CD8-positive, alpha-beta memory T cell (primary cell): ENCODE measurements around the gene XPO1. TPM values are rescaled to one million over a fixed set of nuclear protein-coding genes. Genes with fewer than 3 reads are reported as not detected.
"Not testable (repeated sequence)": the region's sequence is repeated elsewhere in the genome, so short reads cannot be mapped to it uniquely, and the experiment has no call there.

Experiments
- CTCF ChIA-PET: fragments of 350-600 bp; sonication (Branson Sonifier 250); formaldehyde crosslinking; loops from one replicate; lab custom pipeline; 2021; ENCODE audit warnings: antibody characterized with exemption; lab: Charles Lee
- POLR2A ChIA-PET: fragments of 350-600 bp; sonication (Branson Sonifier 250); formaldehyde crosslinking; loops from one replicate; lab custom pipeline; 2021; ENCODE audit warnings: antibody characterized with exemption; lab: Charles Lee
- DNase-seq, 5 donors: peaks; one replicate each; pipeline versions ENCODE4 v3.0.0 to v3.0.0-alpha.2; 2020 to 2022; ENCODE audit warnings: mixed read lengths in 1 of 5
- H3K27ac ChIP-seq: one replicate; pipeline ENCODE4 v1.7.0; 2013; ENCODE audit warnings: low read depth, mild to moderate bottlenecking, low read length, moderate library complexity
- H3K27me3 ChIP-seq: 2 replicates; pipeline ENCODE4 v1.7.0; 2013; ENCODE audit warnings: low read length, mild to moderate bottlenecking; ENCODE audit not compliant: insufficient read depth, poor library complexity, severe bottlenecking
- H3K36me3 ChIP-seq: 2 replicates; pipeline ENCODE4 v1.7.0; 2013; ENCODE audit warnings: mild to moderate bottlenecking, low read length, moderate library complexity; ENCODE audit not compliant: insufficient read depth
- H3K4me1 ChIP-seq: 2 replicates; pipeline ENCODE4 v1.7.0; 2013; ENCODE audit warnings: mild to moderate bottlenecking, low read length, moderate library complexity; ENCODE audit not compliant: insufficient read depth
- H3K4me3 ChIP-seq: 2 replicates; pipeline ENCODE4 v1.7.0; 2013; ENCODE audit warnings: mild to moderate bottlenecking, low read length
- H3K9me3 ChIP-seq: 2 replicates; pipeline ENCODE4 v1.7.0; 2013; ENCODE audit warnings: mild to moderate bottlenecking, low read length
- H3K27ac Mint-ChIP-seq, 8 donors: one replicate each; pipeline ENCODE4 v1.8.0; 2020 to 2021; ENCODE audit warnings: mixed read lengths in 8 of 8, mild to moderate bottlenecking in 6 of 8, inconsistent platforms in 3 of 8, moderate library complexity in 3 of 8
- H3K27me3 Mint-ChIP-seq, 2 donors: one replicate each; pipeline ENCODE4 v1.8.0; 2020 to 2021; ENCODE audit warnings: mixed read lengths in 2 of 2, mild to moderate bottlenecking in 1 of 2, moderate library complexity in 1 of 2
- H3K36me3 Mint-ChIP-seq, 3 donors: one replicate each; pipeline ENCODE4 v1.8.0; 2020 to 2021; ENCODE audit warnings: mixed read lengths in 3 of 3, inconsistent platforms in 1 of 3, mild to moderate bottlenecking in 1 of 3
- H3K4me1 Mint-ChIP-seq, 3 donors: one replicate each; pipeline ENCODE4 v1.8.0; 2020 to 2021; ENCODE audit warnings: mixed read lengths in 3 of 3, inconsistent platforms in 1 of 3, mild to moderate bottlenecking in 1 of 3
- H3K4me3 Mint-ChIP-seq, 7 donors: one replicate each; pipeline ENCODE4 v1.8.0; 2020 to 2021; ENCODE audit warnings: mixed read lengths in 7 of 7, mild to moderate bottlenecking in 6 of 7, moderate library complexity in 4 of 7, inconsistent platforms in 2 of 7
- H3K9me3 Mint-ChIP-seq, 5 donors: one replicate each; pipeline ENCODE4 v1.8.0; 2020 to 2022; ENCODE audit warnings: mixed read lengths in 5 of 5, mild to moderate bottlenecking in 3 of 5, moderate library complexity in 2 of 5, inconsistent platforms in 1 of 5
- polyA plus RNA-seq: library from polyadenylated mRNA; unstranded; fragments of 300-500 nt; fragmentation: Illumina TruSeq; gene quantifications from one replicate; pipeline ENCODE4 v1.2.3, GENCODE V29; 2021
- total RNA-seq, 2 experiments: library from RNA; stranded (reverse); gene quantifications; one replicate each; pipeline ENCODE4 v1.2.3, GENCODE V29; 2021

XPO1 gene
- total and polyA plus RNA-seq, 3 experiments from 2014 or later, result 42.3 to 217 (median 207) TPM

DNA sequence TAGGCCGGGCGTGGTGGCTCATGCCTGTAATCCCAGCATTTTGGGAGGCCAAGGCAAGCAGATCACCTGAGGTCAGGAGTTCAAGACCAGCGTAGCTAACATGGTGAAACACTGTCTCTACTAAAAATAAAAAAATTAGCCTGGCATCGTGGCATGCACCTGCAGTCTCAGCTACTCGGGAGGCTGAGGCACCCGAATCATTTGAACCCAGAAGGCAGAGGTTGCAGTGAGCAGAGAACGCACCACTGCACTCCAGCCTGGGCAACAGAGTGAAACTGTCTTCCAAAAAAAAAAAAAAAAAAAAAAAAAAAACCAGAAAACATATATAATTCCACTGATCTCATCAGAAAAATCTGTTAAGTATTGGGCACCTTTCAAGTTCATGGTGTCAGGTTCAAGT, 91.2 kb downstream of the XPO1 start:
- peaks cover 61 to 84% (median 74%) of the 10 kb centered on the region in 3 donors for H3K4me1 Mint-ChIP-seq
- H3K27ac Mint-ChIP-seq, result peak overlapping the region in 2 of 8 donors; percentile 17 to 51
- H3K27me3 Mint-ChIP-seq, H3K27ac ChIP-seq, DNase-seq, H3K9me3 ChIP-seq, H3K27me3 ChIP-seq, H3K36me3 ChIP-seq, H3K4me1 ChIP-seq, POLR2A ChIA-PET, H3K9me3 Mint-ChIP-seq, H3K4me3 ChIP-seq, H3K4me3 Mint-ChIP-seq: not testable (repeated sequence)
- CTCF ChIA-PET, result interaction anchor here (0.6 kb wide), 1 partner anchor 65 kb away, joined by 3 read pairs; no protein-coding TSS in a partner anchor
- H3K36me3 Mint-ChIP-seq, result peaks cover 0 to 25% (median 16%) of the 10 kb centered on the region in 3 donors

- Mint-ChIP-seq H3K27me3 (no peaks in the 10 kb centered on the region), H3K4me1 (peaks cover 59 to 83% (median 68%) of the 10 kb centered on the region in 3 donors), H3K9me3 (no peaks in the 10 kb centered on the region), H3K36me3 (peaks cover 0 to 27% (median 11%) of the 10 kb centered on the region in 3 donors), H3K27ac (peak overlapping the region in 3 of 8 donors; percentile 0 to 29 (median 10)), H3K4me3 (peak overlapping the region in 3 of 7 donors; percentile 1 to 7 (median 3))
- ChIA-PET CTCF (interaction anchor here (1.8 kb wide), 2 partner anchors 17 to 24 kb away, joined by 4 to 6 read pairs; no protein-coding TSS in a partner anchor), POLR2A (no interaction called here)
- H3K4me1 ChIP-seq, result peaks cover 20% of the 10 kb centered on the region
- H3K9me3 ChIP-seq, result no peaks in the 10 kb centered on the region
- H3K4me3 ChIP-seq, result no peak overlapping the region
- no peaks in the 10 kb centered on the region for H3K36me3 ChIP-seq
- no peak for DNase-seq
- no peaks in the 10 kb centered on the region for H3K27me3 ChIP-seq
- H3K27ac ChIP-seq, result no peak overlapping the region
Measured at GRCh38 chr2:61443342-61444041, 94.7 kb downstream of the XPO1 start.

- H3K4me1 ChIP-seq, result peaks cover 44% of the 10 kb centered on the region
- peaks cover 4 to 15% (median 9%) of the 10 kb centered on the region in 5 donors for H3K9me3 Mint-ChIP-seq
- H3K4me3 ChIP-seq, result no peak overlapping the region
- no peaks in the 10 kb centered on the region for H3K27me3 ChIP-seq
- H3K36me3 ChIP-seq, result no peaks in the 10 kb centered on the region
- peaks cover 10 to 23% (median 13%) of the 10 kb centered on the region in 3 donors for H3K36me3 Mint-ChIP-seq
- POLR2A ChIA-PET, result interaction anchor here (1.1 kb wide), 1 partner anchor 28 kb away, joined by 3 read pairs; no protein-coding TSS in a partner anchor
- H3K27me3 Mint-ChIP-seq, result no peaks in the 10 kb centered on the region
- CTCF ChIA-PET, result interaction anchor here (1.1 kb wide), 1 partner anchor 13 kb away, joined by 3 read pairs; no protein-coding TSS in a partner anchor
- DNase-seq, result peak in 2 of 5 donors; percentile 8 to 10
- peak overlapping the region in 6 of 7 donors; percentile 31 to 69 (median 42) for H3K4me3 Mint-ChIP-seq
- H3K27ac Mint-ChIP-seq, result peak overlapping the region; percentile 41 to 83 (median 78)
- H3K4me1 Mint-ChIP-seq, result peaks cover 69 to 84% (median 80%) of the 10 kb centered on the region in 3 donors
- no peaks in the 10 kb centered on the region for H3K9me3 ChIP-seq
- no peak overlapping the region for H3K27ac ChIP-seq
Measured at GRCh38 chr2:61439241-61440002, 98.7 kb downstream of the XPO1 start.

- no peaks in the 10 kb centered on the region for H3K27me3 Mint-ChIP-seq
- H3K4me3 ChIP-seq, result no peak overlapping the region
- H3K36me3 Mint-ChIP-seq, result peaks cover 10 to 19% (median 13%) of the 10 kb centered on the region in 3 donors
- H3K9me3 Mint-ChIP-seq, result peaks cover 4 to 15% (median 9%) of the 10 kb centered on the region in 5 donors
- H3K36me3 ChIP-seq, result no peaks in the 10 kb centered on the region
- H3K4me3 Mint-ChIP-seq, result peak overlapping the region in 3 of 7 donors; percentile 4 to 20 (median 6)
- H3K27ac ChIP-seq, result no peak overlapping the region
- no peak for DNase-seq
- POLR2A ChIA-PET, result interaction anchor here (1.1 kb wide), 1 partner anchor 29 kb away, joined by 3 read pairs; no protein-coding TSS in a partner anchor
- H3K4me1 ChIP-seq, result peaks cover 49% of the 10 kb centered on the region
- H3K27ac Mint-ChIP-seq, result peak overlapping the region in 7 of 8 donors; percentile 25 to 83 (median 68)
- CTCF ChIA-PET, result interaction anchor here (1.1 kb wide), 1 partner anchor 12 kb away, joined by 3 read pairs; no protein-coding TSS in a partner anchor
- no peaks in the 10 kb centered on the region for H3K9me3 ChIP-seq
- peaks cover 72 to 85% (median 80%) of the 10 kb centered on the region in 3 donors for H3K4me1 Mint-ChIP-seq
- H3K27me3 ChIP-seq, result no peaks in the 10 kb centered on the region
Measured at GRCh38 chr2:61438670-61439069, 99.5 kb downstream of the XPO1 start.

DNA sequence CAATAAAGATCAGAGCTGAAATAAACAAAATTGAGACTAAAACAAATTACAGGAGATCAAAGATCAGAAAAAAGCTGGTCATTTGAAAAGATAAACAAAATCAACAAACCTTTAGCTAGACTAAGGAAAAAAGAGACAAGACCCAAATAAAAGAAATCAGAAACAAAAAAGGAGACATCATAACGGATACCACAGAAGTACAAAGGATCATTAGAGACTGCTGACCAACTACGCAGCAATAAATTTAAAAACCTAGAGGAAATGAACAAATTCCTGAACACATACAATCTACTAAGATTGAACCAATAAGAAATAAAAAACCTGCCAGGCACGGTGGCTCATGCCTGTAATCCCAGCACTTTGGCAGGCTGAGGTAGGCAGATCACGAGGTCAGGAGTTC, 101.0 kb downstream of the XPO1 start:
- POLR2A ChIA-PET, result interaction anchor here (0.6 kb wide), 1 partner anchor 29 kb away, joined by 3 read pairs; no protein-coding TSS in a partner anchor
- peaks cover 44% of the 10 kb centered on the region for H3K4me1 ChIP-seq

DNA sequence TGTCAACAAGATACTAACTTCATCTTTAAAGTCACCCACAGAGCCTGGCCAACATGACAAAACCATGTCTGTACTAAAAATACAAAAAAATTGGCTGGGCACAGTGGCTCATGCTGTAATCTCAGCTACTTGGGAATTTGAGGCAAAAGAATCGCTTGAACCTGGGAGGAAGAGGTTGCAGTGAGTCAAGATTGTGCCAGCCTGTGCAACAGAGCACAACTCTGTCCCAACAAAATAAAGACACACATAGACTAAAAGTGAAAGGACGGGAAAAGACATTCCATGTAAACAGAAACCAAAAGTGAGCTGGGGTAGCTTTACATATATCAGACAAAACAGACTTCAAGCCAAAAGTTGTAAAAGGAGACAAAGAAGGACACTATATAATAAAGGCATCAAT, 102.1 kb downstream of the XPO1 start:
- peak overlapping the region in 5 of 7 donors; percentile 1 to 43 (median 25) for H3K4me3 Mint-ChIP-seq

More for the DNA sequence above, 101.0 kb downstream of the XPO1 start:
- peaks cover 4 to 15% (median 9%) of the 10 kb centered on the region in 5 donors for H3K9me3 Mint-ChIP-seq
- peak overlapping the region in 2 of 7 donors; percentile 12 to 42 for H3K4me3 Mint-ChIP-seq
- no peaks in the 10 kb centered on the region for H3K27me3 Mint-ChIP-seq
- Histone ChIP-seq H3K27ac (no peak overlapping the region), H3K36me3 (no peaks in the 10 kb centered on the region), H3K4me3 (no peak overlapping the region), H3K9me3 (no peaks in the 10 kb centered on the region), H3K27me3 (no peaks in the 10 kb centered on the region)
- CTCF ChIA-PET, result interaction anchor here (1.4 kb wide), 2 partner anchors 10 to 15 kb away, joined by 3 read pairs; no protein-coding TSS in a partner anchor
- peaks cover 66 to 83% (median 77%) of the 10 kb centered on the region in 3 donors for H3K4me1 Mint-ChIP-seq
- DNase-seq, result no peak
- peak overlapping the region in 6 of 8 donors; percentile 7 to 75 (median 34) for H3K27ac Mint-ChIP-seq
- peaks cover 6 to 16% (median 10%) of the 10 kb centered on the region in 3 donors for H3K36me3 Mint-ChIP-seq

GRCh38 chr2:61435291-61435690, 102.9 kb downstream of the XPO1 start:
- Mint-ChIP-seq H3K9me3 (peaks cover 4 to 15% (median 9%) of the 10 kb centered on the region in 5 donors), H3K36me3 (peaks cover 6 to 16% (median 10%) of the 10 kb centered on the region in 3 donors), H3K27ac (peak overlapping the region in 3 of 8 donors; percentile 23 to 37 (median 32)), H3K4me1 (peaks cover 61 to 79% (median 79%) of the 10 kb centered on the region in 3 donors), H3K4me3 (peak overlapping the region in 4 of 7 donors; percentile 15 to 61 (median 18)), H3K27me3 (no peaks in the 10 kb centered on the region)
- no peak for DNase-seq
- no peak overlapping the region for H3K4me3 ChIP-seq
- ChIA-PET CTCF (no interaction called here), POLR2A (interaction anchor here (0.7 kb wide), 1 partner anchor 223 kb away, joined by 3 read pairs; no protein-coding TSS in a partner anchor)
- no peak overlapping the region for H3K27ac ChIP-seq
- peaks cover 44% of the 10 kb centered on the region for H3K4me1 ChIP-seq
- H3K9me3 ChIP-seq, result no peaks in the 10 kb centered on the region
- no peaks in the 10 kb centered on the region for H3K36me3 ChIP-seq
- H3K27me3 ChIP-seq, result no peaks in the 10 kb centered on the region

More for the DNA sequence above, 102.1 kb downstream of the XPO1 start:
- Histone ChIP-seq H3K4me1 (peaks cover 44% of the 10 kb centered on the region), H3K27me3 (no peaks in the 10 kb centered on the region), H3K27ac (no peak overlapping the region), H3K9me3 (no peaks in the 10 kb centered on the region), H3K36me3 (no peaks in the 10 kb centered on the region), H3K4me3 (no peak overlapping the region)
- Mint-ChIP-seq H3K4me1 (peaks cover 56 to 73% (median 71%) of the 10 kb centered on the region in 3 donors), H3K9me3 (peaks cover 4 to 15% (median 9%) of the 10 kb centered on the region in 5 donors), H3K27me3 (no peaks in the 10 kb centered on the region), H3K27ac (peak overlapping the region in 4 of 8 donors; percentile 4 to 39 (median 22)), H3K36me3 (peaks cover 6 to 16% (median 10%) of the 10 kb centered on the region in 3 donors)
- DNase-seq, result no peak
- ChIA-PET POLR2A (no interaction called here), CTCF (interaction anchor here (1.4 kb wide), 2 partner anchors 9 to 14 kb away, joined by 3 read pairs; no protein-coding TSS in a partner anchor)
